ENCODE results near the gene CRKL. TPM values are rescaled to one million over a fixed set of nuclear protein-coding genes. Genes with fewer than 3 reads are reported as not detected.

The CRKL gene
- total and polyA plus RNA-seq, 4 donors: 12.0 to 45.5 (median 22.6) TPM

DNA sequence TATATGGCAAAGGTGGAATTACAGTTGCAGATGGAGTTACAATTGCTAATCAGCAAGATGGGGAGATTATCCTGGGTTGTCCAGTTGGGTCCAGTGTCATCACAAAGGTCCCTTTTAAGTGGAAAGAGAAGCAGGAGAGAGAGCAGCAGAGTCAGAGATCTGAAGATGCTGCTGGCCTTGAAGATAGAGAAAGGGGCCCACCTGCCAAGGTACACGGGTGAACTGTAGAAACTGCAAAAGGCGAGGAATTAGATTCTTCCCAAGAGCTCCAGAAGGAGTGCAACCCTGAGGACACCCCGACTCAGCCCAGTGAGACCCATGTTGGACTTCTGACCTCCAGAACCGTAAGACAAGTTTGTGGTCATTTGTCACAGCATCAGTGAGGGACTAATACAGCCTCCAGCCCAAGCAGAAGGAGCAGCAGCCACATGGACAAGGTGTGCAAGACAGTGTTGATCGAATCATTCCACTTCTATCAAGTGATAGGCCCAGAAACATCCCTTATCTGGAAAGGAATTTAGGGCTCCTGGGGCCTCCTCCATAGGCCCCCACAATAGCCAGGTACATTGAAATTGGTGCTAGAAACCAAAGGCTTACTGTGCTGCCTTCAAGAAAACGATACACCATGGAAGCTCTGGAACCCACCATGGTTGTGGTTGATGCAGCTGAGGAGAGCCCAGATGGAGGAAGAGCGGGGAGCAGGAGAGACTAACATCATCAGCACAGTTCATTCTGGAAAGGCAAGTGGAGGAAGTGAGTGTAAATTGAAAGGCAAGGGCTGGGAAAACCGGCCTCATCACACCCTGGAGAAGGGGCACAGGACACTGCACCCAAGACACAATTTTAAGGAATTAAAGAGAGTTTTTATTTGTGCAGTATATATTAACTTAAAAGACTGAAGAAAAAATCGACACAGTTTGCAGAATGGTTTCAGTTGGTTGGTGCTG is 35.1 kb upstream of the CRKL start:
- no peaks in the 10 kb centered on the region for H3K9me3 ChIP-seq (ENCODE audit: control insufficient read depth in 4 of 4, low read length in 3 of 4)
- DNase-seq (ENCODE audit: low spot score): no peak
- 92% methylated on average over 9 of the region's 9 CpGs for WGBS
- H3K4me3 ChIP-seq (ENCODE audit: low read depth in 1 of 3, low read length in 3 of 3): no peak overlapping the region
- H3K4me1 ChIP-seq (ENCODE audit: control insufficient read depth in 4 of 4, insufficient read depth in 4 of 4, low read length in 3 of 4): peaks cover 8 to 25% (median 19%) of the 10 kb centered on the region in 4 donors
- no peak overlapping the region for H3K27ac ChIP-seq (ENCODE audit: low read depth in 1 of 2, low read length in 2 of 2)
- H3K36me3 ChIP-seq (ENCODE audit: control insufficient read depth in 4 of 4, insufficient read depth in 3 of 4, low read depth in 1 of 4, low read length in 3 of 4): peaks cover 0 to 20% (median 16%) of the 10 kb centered on the region in 4 donors
- no peak for TF ChIP-seq SP1 (IDR thresholded peaks at IDR 0.05)
- TF ChIP-seq FOXA2 (IDR thresholded peaks at IDR 0.05): no peak
- no peak for TF ChIP-seq HNF4A (conservative IDR thresholded peaks at IDR 0.05)
- TF ChIP-seq RXRA (IDR thresholded peaks at IDR 0.05): no peak
- TF ChIP-seq, protein P1, sequence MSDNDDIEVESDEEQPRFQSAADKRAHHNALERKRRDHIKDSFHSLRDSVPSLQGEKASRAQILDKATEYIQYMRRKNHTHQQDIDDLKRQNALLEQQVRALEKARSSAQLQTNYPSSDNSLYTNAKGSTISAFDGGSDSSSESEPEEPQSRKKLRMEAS (IDR thresholded peaks at IDR 0.05): no peak
- TF ChIP-seq, protein P2, sequence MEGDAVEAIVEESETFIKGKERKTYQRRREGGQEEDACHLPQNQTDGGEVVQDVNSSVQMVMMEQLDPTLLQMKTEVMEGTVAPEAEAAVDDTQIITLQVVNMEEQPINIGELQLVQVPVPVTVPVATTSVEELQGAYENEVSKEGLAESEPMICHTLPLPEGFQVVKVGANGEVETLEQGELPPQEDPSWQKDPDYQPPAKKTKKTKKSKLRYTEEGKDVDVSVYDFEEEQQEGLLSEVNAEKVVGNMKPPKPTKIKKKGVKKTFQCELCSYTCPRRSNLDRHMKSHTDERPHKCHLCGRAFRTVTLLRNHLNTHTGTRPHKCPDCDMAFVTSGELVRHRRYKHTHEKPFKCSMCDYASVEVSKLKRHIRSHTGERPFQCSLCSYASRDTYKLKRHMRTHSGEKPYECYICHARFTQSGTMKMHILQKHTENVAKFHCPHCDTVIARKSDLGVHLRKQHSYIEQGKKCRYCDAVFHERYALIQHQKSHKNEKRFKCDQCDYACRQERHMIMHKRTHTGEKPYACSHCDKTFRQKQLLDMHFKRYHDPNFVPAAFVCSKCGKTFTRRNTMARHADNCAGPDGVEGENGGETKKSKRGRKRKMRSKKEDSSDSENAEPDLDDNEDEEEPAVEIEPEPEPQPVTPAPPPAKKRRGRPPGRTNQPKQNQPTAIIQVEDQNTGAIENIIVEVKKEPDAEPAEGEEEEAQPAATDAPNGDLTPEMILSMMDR (IDR thresholded peaks at IDR 0.05; ENCODE audit: low read depth, low read length, missing input control): no peak
- TF ChIP-seq RAD21 (IDR thresholded peaks at IDR 0.05): no peak
- TF ChIP-seq EGR1 (IDR thresholded peaks at IDR 0.05; ENCODE audit: low read depth in 2 of 2): no peak
- no peak for TF ChIP-seq FOXA1 (IDR thresholded peaks at IDR 0.05)
- no peak for TF ChIP-seq JUND (IDR thresholded peaks at IDR 0.05)
- TF ChIP-seq NR2F2 (IDR thresholded peaks at IDR 0.05): no peak
- TF ChIP-seq HNF4G (IDR thresholded peaks at IDR 0.05): no peak
- TF ChIP-seq YY1 (IDR thresholded peaks at IDR 0.05): no peak
- H3K27me3 ChIP-seq (ENCODE audit: control insufficient read depth in 4 of 4, insufficient read depth in 4 of 4, low read length in 3 of 4): no peaks in the 10 kb centered on the region
- no peak overlapping the region for H3K9ac ChIP-seq (ENCODE audit: low read depth in 1 of 2, low read length in 2 of 2)

DNA sequence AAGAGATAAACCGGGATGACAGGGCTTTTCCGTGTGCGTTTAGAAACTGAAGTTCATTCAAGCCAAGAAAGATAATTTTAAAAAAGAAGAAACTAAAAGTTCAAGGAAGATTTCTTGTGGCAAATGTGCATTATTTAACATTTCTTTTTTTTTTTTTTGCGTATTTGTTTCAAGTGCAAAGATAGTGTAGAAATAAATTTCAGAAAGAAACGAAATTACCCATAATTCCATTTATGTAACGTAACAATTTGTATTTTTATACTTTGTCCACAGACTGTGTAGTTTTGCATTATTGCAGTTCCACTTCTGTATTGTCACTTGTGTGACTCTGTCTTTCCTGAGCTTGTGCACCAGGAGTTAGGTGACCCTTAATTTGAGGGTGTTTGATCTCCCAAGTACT is 34.4 kb upstream of the CRKL start:
- no peak overlapping the region for H3K27ac ChIP-seq (ENCODE audit: low read depth in 1 of 2, low read length in 2 of 2)
- peaks cover 5 to 23% (median 19%) of the 10 kb centered on the region in 4 donors for H3K36me3 ChIP-seq (ENCODE audit: control insufficient read depth in 4 of 4, insufficient read depth in 3 of 4, low read depth in 1 of 4, low read length in 3 of 4)
- H3K27me3 ChIP-seq (ENCODE audit: control insufficient read depth in 4 of 4, insufficient read depth in 4 of 4, low read length in 3 of 4): no peaks in the 10 kb centered on the region

DNA sequence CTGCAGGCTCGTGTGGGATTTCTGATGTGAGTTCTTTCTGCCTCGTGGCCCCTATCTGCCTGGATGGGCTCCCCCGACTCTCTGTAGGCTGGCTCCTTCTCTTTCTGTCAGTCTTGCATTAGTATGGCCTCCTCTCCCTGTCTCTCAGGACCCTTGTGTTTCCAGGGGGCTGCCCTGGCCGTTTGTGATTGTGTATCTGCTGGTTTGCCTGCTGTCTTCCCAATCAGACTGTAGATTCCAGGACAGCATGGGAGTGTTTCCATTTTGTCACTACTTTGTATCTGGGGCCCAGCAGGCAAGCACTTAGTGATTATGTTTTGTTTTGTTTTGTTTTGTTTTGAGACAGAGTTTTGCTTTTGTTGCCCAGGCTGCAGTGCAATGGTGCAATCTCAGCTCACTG is 32.8 kb upstream of the CRKL start:
- Histone ChIP-seq H3K27ac (ENCODE audit: low read depth in 1 of 2, low read length in 2 of 2) (peak overlapping the region; percentile 16 to 79), H3K4me3 (ENCODE audit: low read depth in 1 of 3, low read length in 3 of 3) (no peak overlapping the region), H3K9ac (ENCODE audit: low read depth in 1 of 2, low read length in 2 of 2) (no peak overlapping the region), H3K27me3 (ENCODE audit: control insufficient read depth in 4 of 4, insufficient read depth in 4 of 4, low read length in 3 of 4) (no peaks in the 10 kb centered on the region), H3K36me3 (ENCODE audit: control insufficient read depth in 4 of 4, insufficient read depth in 3 of 4, low read depth in 1 of 4, low read length in 3 of 4) (peaks cover 5 to 31% (median 26%) of the 10 kb centered on the region in 4 donors), H3K4me1 (ENCODE audit: control insufficient read depth in 4 of 4, insufficient read depth in 4 of 4, low read length in 3 of 4) (peaks cover 11 to 37% (median 31%) of the 10 kb centered on the region in 4 donors), H3K9me3 (ENCODE audit: control insufficient read depth in 4 of 4, low read length in 3 of 4) (no peaks in the 10 kb centered on the region)
- 72% methylated on average over 4 of the region's 4 CpGs for WGBS
- DNase-seq (ENCODE audit: low spot score): no peak
- TF ChIP-seq FOXA2 (IDR thresholded peaks at IDR 0.05): no peak
- TF ChIP-seq, protein P3, sequence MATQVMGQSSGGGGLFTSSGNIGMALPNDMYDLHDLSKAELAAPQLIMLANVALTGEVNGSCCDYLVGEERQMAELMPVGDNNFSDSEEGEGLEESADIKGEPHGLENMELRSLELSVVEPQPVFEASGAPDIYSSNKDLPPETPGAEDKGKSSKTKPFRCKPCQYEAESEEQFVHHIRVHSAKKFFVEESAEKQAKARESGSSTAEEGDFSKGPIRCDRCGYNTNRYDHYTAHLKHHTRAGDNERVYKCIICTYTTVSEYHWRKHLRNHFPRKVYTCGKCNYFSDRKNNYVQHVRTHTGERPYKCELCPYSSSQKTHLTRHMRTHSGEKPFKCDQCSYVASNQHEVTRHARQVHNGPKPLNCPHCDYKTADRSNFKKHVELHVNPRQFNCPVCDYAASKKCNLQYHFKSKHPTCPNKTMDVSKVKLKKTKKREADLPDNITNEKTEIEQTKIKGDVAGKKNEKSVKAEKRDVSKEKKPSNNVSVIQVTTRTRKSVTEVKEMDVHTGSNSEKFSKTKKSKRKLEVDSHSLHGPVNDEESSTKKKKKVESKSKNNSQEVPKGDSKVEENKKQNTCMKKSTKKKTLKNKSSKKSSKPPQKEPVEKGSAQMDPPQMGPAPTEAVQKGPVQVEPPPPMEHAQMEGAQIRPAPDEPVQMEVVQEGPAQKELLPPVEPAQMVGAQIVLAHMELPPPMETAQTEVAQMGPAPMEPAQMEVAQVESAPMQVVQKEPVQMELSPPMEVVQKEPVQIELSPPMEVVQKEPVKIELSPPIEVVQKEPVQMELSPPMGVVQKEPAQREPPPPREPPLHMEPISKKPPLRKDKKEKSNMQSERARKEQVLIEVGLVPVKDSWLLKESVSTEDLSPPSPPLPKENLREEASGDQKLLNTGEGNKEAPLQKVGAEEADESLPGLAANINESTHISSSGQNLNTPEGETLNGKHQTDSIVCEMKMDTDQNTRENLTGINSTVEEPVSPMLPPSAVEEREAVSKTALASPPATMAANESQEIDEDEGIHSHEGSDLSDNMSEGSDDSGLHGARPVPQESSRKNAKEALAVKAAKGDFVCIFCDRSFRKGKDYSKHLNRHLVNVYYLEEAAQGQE (IDR thresholded peaks at IDR 0.05): no peak
- TF ChIP-seq, protein P1 (IDR thresholded peaks at IDR 0.05): no peak
- no peak for TF ChIP-seq GABPA (IDR thresholded peaks at IDR 0.05 in 1 of 2, conservative IDR thresholded peaks at IDR 0.05 in 1 of 2)
- no peak for TF ChIP-seq YY1 (IDR thresholded peaks at IDR 0.05)
- TF ChIP-seq RAD21 (IDR thresholded peaks at IDR 0.05): no peak
- TF ChIP-seq NR2F2 (IDR thresholded peaks at IDR 0.05): no peak
- TF ChIP-seq, protein P4, sequence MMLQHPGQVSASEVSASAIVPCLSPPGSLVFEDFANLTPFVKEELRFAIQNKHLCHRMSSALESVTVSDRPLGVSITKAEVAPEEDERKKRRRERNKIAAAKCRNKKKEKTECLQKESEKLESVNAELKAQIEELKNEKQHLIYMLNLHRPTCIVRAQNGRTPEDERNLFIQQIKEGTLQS (IDR thresholded peaks at IDR 0.05): no peak
- no peak for TF ChIP-seq RXRA (IDR thresholded peaks at IDR 0.05)
- no peak for TF ChIP-seq HNF4G (IDR thresholded peaks at IDR 0.05)
- no peak for TF ChIP-seq HNF4A (conservative IDR thresholded peaks at IDR 0.05)

More for the DNA sequence above, 34.4 kb upstream of the CRKL start:
- H3K9ac ChIP-seq (ENCODE audit: low read depth in 1 of 2, low read length in 2 of 2): no peak overlapping the region
- no peak for DNase-seq (ENCODE audit: low spot score)
- TF ChIP-seq RXRA (IDR thresholded peaks at IDR 0.05): no peak
- TF ChIP-seq HNF4A (conservative IDR thresholded peaks at IDR 0.05): no peak
- no peak for TF ChIP-seq YY1 (IDR thresholded peaks at IDR 0.05)
- TF ChIP-seq JUND (IDR thresholded peaks at IDR 0.05): no peak
- no peak for TF ChIP-seq TAF1 (conservative IDR thresholded peaks at IDR 0.05)
- TF ChIP-seq, protein P1 (IDR thresholded peaks at IDR 0.05): no peak
- TF ChIP-seq GABPA (IDR thresholded peaks at IDR 0.05 in 1 of 2, conservative IDR thresholded peaks at IDR 0.05 in 1 of 2): no peak
- TF ChIP-seq EGR1 (IDR thresholded peaks at IDR 0.05; ENCODE audit: low read depth in 2 of 2): no peak
- no peaks in the 10 kb centered on the region for H3K9me3 ChIP-seq (ENCODE audit: control insufficient read depth in 4 of 4, low read length in 3 of 4)
- WGBS: 79% methylated on average over 6 of the region's 6 CpGs
- H3K4me3 ChIP-seq (ENCODE audit: low read depth in 1 of 3, low read length in 3 of 3): no peak overlapping the region
- peaks cover 8 to 25% (median 19%) of the 10 kb centered on the region in 4 donors for H3K4me1 ChIP-seq (ENCODE audit: control insufficient read depth in 4 of 4, insufficient read depth in 4 of 4, low read length in 3 of 4)

All from liver (tissue), 9 donors.